ENCODE data around the gene DYNLT4.

Gene DYNLT4

GRCh38 chr1:44810101-44810761 lies 3.1 kb upstream of the DYNLT4 start:
- peak overlapping the region; percentile 23 to 41 for H3K9ac ChIP-seq (ENCODE audit: low read depth in 1 of 2, low read length in 2 of 2)
- no peaks in the 10 kb centered on the region for H3K9me3 ChIP-seq (ENCODE audit: control insufficient read depth in 2 of 2, low read length in 2 of 2)
- H3K4me3 ChIP-seq (ENCODE audit: low read length in 2 of 2): peak overlapping the region in 1 of 2 donors; percentile 54
- H3K27me3 ChIP-seq (ENCODE audit: control insufficient read depth in 2 of 2, insufficient read depth in 2 of 2, low read length in 2 of 2): no peaks in the 10 kb centered on the region
- peak overlapping the region; percentile 97 to 98 for H3K27ac ChIP-seq (ENCODE audit: low read depth in 2 of 2, low read length in 2 of 2)
- H3K36me3 ChIP-seq (ENCODE audit: control insufficient read depth in 2 of 2, insufficient read depth in 2 of 2, low read length in 2 of 2): peaks cover 1 to 4% of the 10 kb centered on the region in 2 donors
- peaks cover 46 to 53% of the 10 kb centered on the region in 2 donors for H3K4me1 ChIP-seq (ENCODE audit: control insufficient read depth in 2 of 2, insufficient read depth in 2 of 2, low read length in 2 of 2)

GRCh38 chr1:44808938-44809917 lies 2.1 kb upstream of the DYNLT4 start:
- Histone ChIP-seq H3K27ac (ENCODE audit: low read depth in 2 of 2, low read length in 2 of 2) (peak overlapping the region; percentile 97 to 98), H3K36me3 (ENCODE audit: control insufficient read depth in 2 of 2, insufficient read depth in 2 of 2, low read length in 2 of 2) (peaks cover 4 to 8% of the 10 kb centered on the region in 2 donors), H3K4me3 (ENCODE audit: low read length in 2 of 2) (peak overlapping the region; percentile 27 to 54), H3K9ac (ENCODE audit: low read depth in 1 of 2, low read length in 2 of 2) (peak overlapping the region; percentile 76 to 89), H3K9me3 (ENCODE audit: control insufficient read depth in 2 of 2, low read length in 2 of 2) (no peaks in the 10 kb centered on the region), H3K27me3 (ENCODE audit: control insufficient read depth in 2 of 2, insufficient read depth in 2 of 2, low read length in 2 of 2) (no peaks in the 10 kb centered on the region), H3K4me1 (ENCODE audit: control insufficient read depth in 2 of 2, insufficient read depth in 2 of 2, low read length in 2 of 2) (peaks cover 46 to 52% of the 10 kb centered on the region in 2 donors)

- Histone ChIP-seq H3K27me3 (ENCODE audit: control insufficient read depth in 2 of 2, insufficient read depth in 2 of 2, low read length in 2 of 2) (no peaks in the 10 kb centered on the region), H3K4me1 (ENCODE audit: control insufficient read depth in 2 of 2, insufficient read depth in 2 of 2, low read length in 2 of 2) (peaks cover 45 to 46% of the 10 kb centered on the region in 2 donors), H3K4me3 (ENCODE audit: low read length in 2 of 2) (peak within 1 kb of the TSS; percentile 31 to 54), H3K27ac (ENCODE audit: low read depth in 2 of 2, low read length in 2 of 2) (peak within 1 kb of the TSS; percentile 97 to 98), H3K36me3 (ENCODE audit: control insufficient read depth in 2 of 2, insufficient read depth in 2 of 2, low read length in 2 of 2) (peaks cover 12 to 14% of the 10 kb centered on the region in 2 donors), H3K9ac (ENCODE audit: low read depth in 1 of 2, low read length in 2 of 2) (peak within 1 kb of the TSS; percentile 76 to 89), H3K9me3 (ENCODE audit: control insufficient read depth in 2 of 2, low read length in 2 of 2) (no peaks in the 10 kb centered on the region)
Observed at GRCh38 chr1:44808063-44808937, 1.1 kb upstream of the DYNLT4 start, which contains the start of gene BTBD19. BTBD19 (plus strand) TSS chr1:44808523; CDS start chr1:44808821, 298 bp downstream.

- H3K4me1 ChIP-seq (ENCODE audit: control insufficient read depth in 2 of 2, insufficient read depth in 2 of 2, low read length in 2 of 2): peaks cover 43 to 45% of the 10 kb centered on the region in 2 donors
- peak overlapping the region; percentile 97 to 98 for H3K27ac ChIP-seq (ENCODE audit: low read depth in 2 of 2, low read length in 2 of 2)
- no peaks in the 10 kb centered on the region for H3K27me3 ChIP-seq (ENCODE audit: control insufficient read depth in 2 of 2, insufficient read depth in 2 of 2, low read length in 2 of 2)
- H3K9ac ChIP-seq (ENCODE audit: low read depth in 1 of 2, low read length in 2 of 2): peak overlapping the region; percentile 76 to 89
- H3K4me3 ChIP-seq (ENCODE audit: low read length in 2 of 2): peak overlapping the region; percentile 27 to 31
- peaks cover 14 to 15% of the 10 kb centered on the region in 2 donors for H3K36me3 ChIP-seq (ENCODE audit: control insufficient read depth in 2 of 2, insufficient read depth in 2 of 2, low read length in 2 of 2)
- H3K9me3 ChIP-seq (ENCODE audit: control insufficient read depth in 2 of 2, low read length in 2 of 2): no peaks in the 10 kb centered on the region
Observed at GRCh38 chr1:44807364-44808062, 362 bp upstream of the DYNLT4 start.

GRCh38 chr1:44806025-44806703 lies 987 bp downstream of the DYNLT4 start:
- Histone ChIP-seq H3K9me3 (ENCODE audit: control insufficient read depth in 2 of 2, low read length in 2 of 2) (no peaks in the 10 kb centered on the region), H3K27ac (ENCODE audit: low read depth in 2 of 2, low read length in 2 of 2) (peak overlapping the region; percentile 97 to 98), H3K9ac (ENCODE audit: low read depth in 1 of 2, low read length in 2 of 2) (peak overlapping the region; percentile 76 to 89), H3K4me1 (ENCODE audit: control insufficient read depth in 2 of 2, insufficient read depth in 2 of 2, low read length in 2 of 2) (peaks cover 45 to 50% of the 10 kb centered on the region in 2 donors), H3K4me3 (ENCODE audit: low read length in 2 of 2) (peak overlapping the region in 1 of 2 donors; percentile 26), H3K27me3 (ENCODE audit: control insufficient read depth in 2 of 2, insufficient read depth in 2 of 2, low read length in 2 of 2) (no peaks in the 10 kb centered on the region), H3K36me3 (ENCODE audit: control insufficient read depth in 2 of 2, insufficient read depth in 2 of 2, low read length in 2 of 2) (peaks cover 14 to 15% of the 10 kb centered on the region in 2 donors)

GRCh38 chr1:44805311-44806024 lies 1.7 kb downstream of the DYNLT4 start:
- Histone ChIP-seq H3K4me1 (ENCODE audit: control insufficient read depth in 2 of 2, insufficient read depth in 2 of 2, low read length in 2 of 2) (peaks cover 48 to 53% of the 10 kb centered on the region in 2 donors), H3K9ac (ENCODE audit: low read depth in 1 of 2, low read length in 2 of 2) (no peak overlapping the region), H3K9me3 (ENCODE audit: control insufficient read depth in 2 of 2, low read length in 2 of 2) (no peaks in the 10 kb centered on the region), H3K4me3 (ENCODE audit: low read length in 2 of 2) (no peak overlapping the region), H3K36me3 (ENCODE audit: control insufficient read depth in 2 of 2, insufficient read depth in 2 of 2, low read length in 2 of 2) (peaks cover 14 to 15% of the 10 kb centered on the region in 2 donors), H3K27ac (ENCODE audit: low read depth in 2 of 2, low read length in 2 of 2) (no peak overlapping the region), H3K27me3 (ENCODE audit: control insufficient read depth in 2 of 2, insufficient read depth in 2 of 2, low read length in 2 of 2) (no peaks in the 10 kb centered on the region)

GRCh38 chr1:44803312-44804095 lies 3.6 kb downstream of the DYNLT4 start:
- Histone ChIP-seq H3K27me3 (ENCODE audit: control insufficient read depth in 2 of 2, insufficient read depth in 2 of 2, low read length in 2 of 2) (no peaks in the 10 kb centered on the region), H3K9me3 (ENCODE audit: control insufficient read depth in 2 of 2, low read length in 2 of 2) (no peaks in the 10 kb centered on the region), H3K9ac (ENCODE audit: low read depth in 1 of 2, low read length in 2 of 2) (no peak overlapping the region), H3K27ac (ENCODE audit: low read depth in 2 of 2, low read length in 2 of 2) (peak overlapping the region in 1 of 2 donors; percentile 16), H3K36me3 (ENCODE audit: control insufficient read depth in 2 of 2, insufficient read depth in 2 of 2, low read length in 2 of 2) (peaks cover 14 to 15% of the 10 kb centered on the region in 2 donors), H3K4me3 (ENCODE audit: low read length in 2 of 2) (no peak overlapping the region), H3K4me1 (ENCODE audit: control insufficient read depth in 2 of 2, insufficient read depth in 2 of 2, low read length in 2 of 2) (peaks cover 36 to 38% of the 10 kb centered on the region in 2 donors)

- Histone ChIP-seq H3K27ac (ENCODE audit: low read depth in 2 of 2, low read length in 2 of 2) (no peak overlapping the region), H3K36me3 (ENCODE audit: control insufficient read depth in 2 of 2, insufficient read depth in 2 of 2, low read length in 2 of 2) (peaks cover 14 to 15% of the 10 kb centered on the region in 2 donors), H3K4me1 (ENCODE audit: control insufficient read depth in 2 of 2, insufficient read depth in 2 of 2, low read length in 2 of 2) (peaks cover 31 to 33% of the 10 kb centered on the region in 2 donors), H3K9me3 (ENCODE audit: control insufficient read depth in 2 of 2, low read length in 2 of 2) (no peaks in the 10 kb centered on the region), H3K4me3 (ENCODE audit: low read length in 2 of 2) (no peak overlapping the region), H3K27me3 (ENCODE audit: control insufficient read depth in 2 of 2, insufficient read depth in 2 of 2, low read length in 2 of 2) (no peaks in the 10 kb centered on the region), H3K9ac (ENCODE audit: low read depth in 1 of 2, low read length in 2 of 2) (no peak overlapping the region)
Observed at GRCh38 chr1:44803062-44803311, 4.2 kb downstream of the DYNLT4 start.

Measured in mucosa of rectum (tissue), 2 donors.